Suprapubic skin (tissue), 4 donors: ENCODE results near the gene AP1G2.

Source experiments
- CTCF ChIP-seq, 2 donors: fragments of 200-600 bp in 1 of 2; fragments of 450-650 bp in 1 of 2; sonication (generic) in 1 of 2; IDR thresholded peaks; one replicate each; pipeline ENCODE4 v1.5.1; 2016 to 2019; ENCODE audit warnings: antibody characterized with exemption in 2 of 2, mild to moderate bottlenecking in 1 of 2, moderate library complexity in 1 of 2
- EP300 ChIP-seq: sonication (generic); formaldehyde crosslinking; IDR thresholded peaks from one replicate; pipeline ENCODE4 v1.6.1; 2017; ENCODE audit warnings: antibody characterized with exemption
- POLR2A ChIP-seq, 2 donors: fragments of 450-650 bp; IDR thresholded peaks; one replicate each; pipeline ENCODE4 v1.6.1; 2017; ENCODE audit warnings: antibody characterized with exemption in 2 of 2, mild to moderate bottlenecking in 2 of 2, moderate library complexity in 2 of 2
- POLR2AphosphoS5 ChIP-seq, 3 donors: sonication (generic); formaldehyde crosslinking; IDR thresholded peaks; one replicate each; pipeline ENCODE4 v1.6.1; 2017; ENCODE audit warnings: antibody characterized with exemption in 3 of 3

- TF ChIP-seq POLR2A (IDR thresholded peaks at IDR 0.05) = no peak
- no peak for TF ChIP-seq CTCF (IDR thresholded peaks at IDR 0.05)
- TF ChIP-seq POLR2AphosphoS5 (IDR thresholded peaks at IDR 0.05) = no peak
- no peak for TF ChIP-seq EP300
Observed at GRCh38 chr14:23600806-23601205, 33.2 kb upstream of the AP1G2 start.
